ENCODE results near the gene IMPACT. TPM values are rescaled to one million over a fixed set of nuclear protein-coding genes. Genes with fewer than 3 reads are reported as not detected.
A peak's percentile ranks its signal among the peaks of the same experiment; 100 is the strongest.

The IMPACT gene
- total and polyA plus RNA-seq, 2 of the 8 experiments (the other 6 are each of a cell fraction or from before 2014, with no cell fraction given) = 31.1 to 44.6 TPM

DNA sequence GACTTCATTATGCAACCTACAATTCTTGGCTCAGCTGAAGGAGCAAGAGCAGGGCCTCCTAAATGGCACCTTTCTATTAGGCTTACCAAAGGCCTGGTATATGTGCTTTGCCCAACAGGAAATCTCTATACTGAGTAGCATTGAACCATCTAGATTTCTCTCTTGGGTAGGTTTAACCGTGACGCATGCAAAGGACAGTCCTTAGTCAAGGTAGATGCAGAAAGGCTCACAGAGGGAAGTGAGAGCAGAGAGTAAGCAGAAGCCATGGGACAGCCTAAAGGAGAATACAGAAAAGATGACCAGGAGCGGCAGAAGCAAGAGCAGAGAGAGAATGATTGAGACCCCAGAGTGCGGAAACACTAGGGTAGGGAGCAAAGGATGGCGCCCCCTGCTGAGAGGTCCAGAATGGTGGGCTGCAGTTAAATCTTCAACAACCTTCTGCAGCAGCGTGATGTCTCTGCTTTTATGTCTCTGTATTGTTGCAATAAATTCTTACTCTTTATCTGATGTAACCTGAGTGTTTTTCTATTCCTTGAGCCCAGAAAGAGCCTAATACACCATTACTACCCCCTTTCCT lies 24.2 kb upstream of the IMPACT start:
- Histone ChIP-seq H4K91ac (replicated peaks; ENCODE audit: insufficient read length, low read length) (no peak overlapping the region), H3K4me2 (ENCODE audit: insufficient read depth in 1 of 2, low read depth in 2 of 2, low read length in 2 of 2) (no peak overlapping the region), H3K18ac (ENCODE audit: extremely low read depth, low read length) (no peak overlapping the region), H3K4me1 (replicated peaks in 1 of 4; ENCODE audit: control insufficient read depth in 3 of 4, insufficient read depth in 4 of 4, low read length in 3 of 4) (peaks cover 0 to 9% (median 6%) of the 10 kb centered on the region in 4 experiments; a peak in 6 of 7 replicates), H2AK5ac (ENCODE audit: low read depth, low read length) (no peak overlapping the region), H2BK12ac (ENCODE audit: low read depth, low read length) (no peak overlapping the region), H3K36me3 (ENCODE audit: control insufficient read depth in 2 of 4, insufficient read depth in 4 of 4, low read length in 3 of 4) (no peaks in the 10 kb centered on the region), H4K5ac (ENCODE audit: insufficient read length, low read depth, low read length) (no peak overlapping the region), H3K4ac (replicated peaks; ENCODE audit: insufficient read length, low read depth, low read length) (no peak overlapping the region), H3K79me1 (ENCODE audit: low read depth, low read length) (no peaks in the 10 kb centered on the region), H3K14ac (ENCODE audit: insufficient read length) (no peak overlapping the region), H4K8ac (ENCODE audit: extremely low read depth, insufficient read depth, low read length) (no peak overlapping the region), H3K4me3 (ENCODE audit: extremely low read depth in 1 of 4, insufficient read depth in 2 of 4, low read depth in 3 of 4, low read length in 4 of 4) (no peak overlapping the region), H2BK120ac (replicated peaks; ENCODE audit: low read depth, low read length) (no peak overlapping the region), H2BK5ac (ENCODE audit: low read depth, low read length) (no peak overlapping the region), H3K79me2 (ENCODE audit: control insufficient read depth in 1 of 2, insufficient read depth in 2 of 2, low read length in 2 of 2) (peaks cover 0 to 2% of the 10 kb centered on the region in 2 experiments; a peak in 1 of 4 replicates), H3K27me3 (replicated peaks in 1 of 4; ENCODE audit: control insufficient read depth in 3 of 4, extremely low read depth in 1 of 4, insufficient read depth in 3 of 4, low read length in 3 of 4) (no peaks in the 10 kb centered on the region; a peak in 1 of 7 replicates), H3K23me2 (ENCODE audit: low read depth, low read length) (peaks cover 3% of the 10 kb centered on the region; the same call in 1 of the 2 replicates), H3K56ac (replicated peaks; ENCODE audit: insufficient read length, low read depth, low read length) (no peak overlapping the region), H2BK20ac (ENCODE audit: low read length) (no peak overlapping the region; the same call in 1 of the 2 replicates), H3K9me3 (ENCODE audit: insufficient read depth in 2 of 2, low read depth in 1 of 2, low read length in 1 of 2) (no peaks in the 10 kb centered on the region), H4K20me1 (replicated peaks in 1 of 2; ENCODE audit: control insufficient read depth in 1 of 2, insufficient read depth in 2 of 2, low read length in 2 of 2) (no peaks in the 10 kb centered on the region), H2BK15ac (ENCODE audit: low read length) (no peak overlapping the region), H2AFZ (ENCODE audit: low read length) (no peak overlapping the region), H3K23ac (ENCODE audit: insufficient read length) (no peak overlapping the region), H3K27ac (ENCODE audit: low read depth, low read length) (no peak overlapping the region), H3K9ac (replicated peaks in 1 of 4; ENCODE audit: extremely low read depth in 1 of 4, low read depth in 3 of 4, low read length in 3 of 4) (no peak overlapping the region)
- TF ChIP-seq, protein P1, sequence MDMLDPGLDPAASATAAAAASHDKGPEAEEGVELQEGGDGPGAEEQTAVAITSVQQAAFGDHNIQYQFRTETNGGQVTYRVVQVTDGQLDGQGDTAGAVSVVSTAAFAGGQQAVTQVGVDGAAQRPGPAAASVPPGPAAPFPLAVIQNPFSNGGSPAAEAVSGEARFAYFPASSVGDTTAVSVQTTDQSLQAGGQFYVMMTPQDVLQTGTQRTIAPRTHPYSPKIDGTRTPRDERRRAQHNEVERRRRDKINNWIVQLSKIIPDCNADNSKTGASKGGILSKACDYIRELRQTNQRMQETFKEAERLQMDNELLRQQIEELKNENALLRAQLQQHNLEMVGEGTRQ (IDR thresholded peaks at IDR 0.05; ENCODE audit: low read length) = no peak
- no peak for TF ChIP-seq SAP30 (IDR thresholded peaks at IDR 0.05; ENCODE audit: insufficient read depth, insufficient replicate concordance, low read length)
- peak; percentile 20 to 41; a peak in 2 of 4 replicates for TF ChIP-seq RAD21 (IDR thresholded peaks at IDR 0.05 in 1 of 2, conservative IDR thresholded peaks at IDR 0.05 in 1 of 2; ENCODE audit: low read depth in 2 of 2, low read length in 2 of 2)
- TF ChIP-seq CEBPB (IDR thresholded peaks at IDR 0.05; ENCODE audit: low read depth, low read length) = no peak
- TF ChIP-seq, protein P2, sequence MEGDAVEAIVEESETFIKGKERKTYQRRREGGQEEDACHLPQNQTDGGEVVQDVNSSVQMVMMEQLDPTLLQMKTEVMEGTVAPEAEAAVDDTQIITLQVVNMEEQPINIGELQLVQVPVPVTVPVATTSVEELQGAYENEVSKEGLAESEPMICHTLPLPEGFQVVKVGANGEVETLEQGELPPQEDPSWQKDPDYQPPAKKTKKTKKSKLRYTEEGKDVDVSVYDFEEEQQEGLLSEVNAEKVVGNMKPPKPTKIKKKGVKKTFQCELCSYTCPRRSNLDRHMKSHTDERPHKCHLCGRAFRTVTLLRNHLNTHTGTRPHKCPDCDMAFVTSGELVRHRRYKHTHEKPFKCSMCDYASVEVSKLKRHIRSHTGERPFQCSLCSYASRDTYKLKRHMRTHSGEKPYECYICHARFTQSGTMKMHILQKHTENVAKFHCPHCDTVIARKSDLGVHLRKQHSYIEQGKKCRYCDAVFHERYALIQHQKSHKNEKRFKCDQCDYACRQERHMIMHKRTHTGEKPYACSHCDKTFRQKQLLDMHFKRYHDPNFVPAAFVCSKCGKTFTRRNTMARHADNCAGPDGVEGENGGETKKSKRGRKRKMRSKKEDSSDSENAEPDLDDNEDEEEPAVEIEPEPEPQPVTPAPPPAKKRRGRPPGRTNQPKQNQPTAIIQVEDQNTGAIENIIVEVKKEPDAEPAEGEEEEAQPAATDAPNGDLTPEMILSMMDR (IDR thresholded peaks at IDR 0.05; ENCODE audit: control extremely low read depth in 1 of 3, insufficient read depth in 1 of 3, low read depth in 1 of 3, low read length in 3 of 3) = peak; percentile 42 to 64 (median 59)
- FAIRE-seq (no peak), DNase-seq (ENCODE audit: low read depth in 1 of 2, low spot score in 2 of 2) (peak in 1 of 2 experiments; percentile 75)
- ChIA-PET POLR2A (ENCODE audit: partially characterized antibody) (interaction anchor here (2.2 kb wide), 1 partner anchor 24 kb away, joined by 8 read pairs; the partner anchor contains the start of gene IMPACT), CTCF (ENCODE audit: partially characterized antibody) (interaction anchor here (1.2 to 1.9 kb wide), 4 partner anchors 14 to 42 kb away, joined by 3 to 12 read pairs (median 4); no protein-coding TSS in a partner anchor)
- 75% methylated on average over 6 of the region's 6 CpGs; no CpG with 5 or more reads in 1 of the 2 experiments for WGBS, 2 experiments (ENCODE audit: extremely low coverage in 1 of 2, insufficient coverage in 1 of 2, insufficient read length in 1 of 2, insufficient replicate concordance in 2 of 2, low coverage in 1 of 2, low lambda C conversion rate in 2 of 2, missing lambda C conversion rate in 1 of 2)

All from H1 (cell line).